HG03280 (cell line): ENCODE measurements around the gene EFCAB6.

Experiments used
- ATAC-seq: cut with Tn5 transposase; IDR thresholded peaks from one replicate; pipeline ENCODE4 v1.9.1; 2021; ENCODE audit warnings: mild to moderate bottlenecking, moderate library complexity; ENCODE audit not compliant: unreplicated experiment

The EFCAB6 gene

DNA sequence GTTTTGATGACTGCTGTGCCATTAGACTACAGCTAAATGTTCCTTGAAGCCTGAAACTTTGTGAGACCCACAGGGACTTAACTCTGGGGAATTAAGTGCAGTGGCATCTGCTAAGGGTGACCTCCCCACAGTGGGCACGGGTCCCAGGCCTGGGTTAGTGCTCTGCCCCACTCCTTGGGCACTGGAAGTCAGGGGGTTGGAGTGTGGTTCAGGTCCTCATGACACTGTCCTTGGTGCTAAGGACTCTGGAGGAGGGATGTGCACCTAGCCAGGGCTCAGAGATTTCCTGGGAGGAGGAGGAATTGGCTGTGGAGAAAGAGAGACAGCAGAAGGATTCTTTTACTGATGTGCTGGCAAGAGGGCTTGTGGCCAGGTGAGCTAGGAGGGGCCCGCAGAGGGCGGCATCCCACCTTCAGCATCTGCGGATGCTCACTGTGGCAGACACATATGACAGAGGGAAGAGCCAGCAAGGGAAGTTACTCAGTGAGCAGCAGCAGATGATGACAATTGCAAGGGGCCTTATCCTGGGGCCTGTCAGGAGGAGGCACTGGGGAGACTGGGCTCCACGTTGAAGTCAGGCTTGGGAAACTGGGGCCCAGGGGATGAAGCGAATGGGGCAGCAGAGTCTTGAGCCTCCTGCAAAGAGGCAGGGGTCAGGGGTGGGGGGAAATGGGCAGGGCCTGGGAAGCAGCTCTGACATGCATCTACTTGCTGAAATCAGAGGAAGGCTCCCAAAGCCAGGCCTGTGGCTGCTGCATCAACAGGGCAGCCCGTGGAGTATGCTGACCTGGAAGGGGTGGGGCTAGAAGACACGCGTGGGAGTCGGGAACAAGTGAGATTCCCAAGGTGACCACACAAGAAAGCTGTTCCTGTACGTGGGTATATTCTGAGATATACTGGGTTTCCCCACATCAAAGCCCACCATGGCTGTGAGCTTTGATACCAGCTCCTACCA lies 256.3 kb downstream of the EFCAB6 start:
- ATAC-seq = no peak

DNA sequence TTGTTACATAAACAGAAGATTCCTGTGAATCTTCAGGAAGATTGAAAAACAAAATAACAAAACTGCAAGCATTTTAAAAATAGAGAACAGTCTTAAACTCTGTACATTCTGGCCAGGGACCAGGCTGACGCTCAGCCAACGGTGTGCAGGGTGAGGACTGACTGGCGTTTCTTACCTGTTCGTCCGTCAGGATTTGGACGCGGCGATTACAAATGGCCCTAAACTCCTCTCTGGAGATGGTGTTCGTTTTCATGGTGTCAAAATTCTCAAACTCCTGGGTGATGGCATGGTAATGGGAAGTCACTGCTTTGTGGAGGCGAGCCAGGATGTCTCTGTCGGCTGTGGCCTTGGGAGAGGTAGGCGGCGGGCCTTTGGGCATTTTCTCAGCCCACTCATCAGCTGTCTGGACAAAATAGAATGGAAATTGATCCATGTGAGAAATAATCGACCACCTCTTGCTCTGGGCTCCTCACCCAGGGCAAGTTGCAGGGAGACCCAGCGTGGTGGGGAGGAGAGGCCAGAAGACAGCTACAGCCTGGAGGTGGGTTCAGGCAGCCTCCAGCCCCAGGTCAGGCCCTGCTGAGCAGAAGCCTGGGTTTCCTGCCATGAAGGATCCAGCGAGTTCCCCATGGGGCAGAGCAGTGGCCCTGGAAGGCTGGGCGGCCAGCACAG lies 257.3 kb downstream of the EFCAB6 start:
- ATAC-seq = no peak

DNA sequence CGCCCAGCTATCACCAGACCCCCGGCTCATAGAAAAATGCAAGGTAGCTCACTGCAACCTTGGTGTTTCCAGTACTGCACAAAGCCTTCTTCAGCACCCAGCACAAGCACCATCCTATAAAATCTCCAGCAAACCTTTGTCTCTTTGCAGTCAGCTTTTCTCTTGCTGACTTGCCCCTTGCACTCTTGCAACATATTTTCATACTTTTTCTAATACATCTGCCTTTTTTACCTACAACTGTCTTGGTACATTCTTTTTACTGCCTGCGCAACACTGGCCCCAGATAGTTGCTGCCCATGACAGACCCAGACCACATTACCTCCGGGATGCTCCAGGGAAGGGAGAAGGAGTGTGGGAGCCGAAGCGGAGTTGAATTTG lies 257.9 kb downstream of the EFCAB6 start:
- ATAC-seq = no peak

DNA sequence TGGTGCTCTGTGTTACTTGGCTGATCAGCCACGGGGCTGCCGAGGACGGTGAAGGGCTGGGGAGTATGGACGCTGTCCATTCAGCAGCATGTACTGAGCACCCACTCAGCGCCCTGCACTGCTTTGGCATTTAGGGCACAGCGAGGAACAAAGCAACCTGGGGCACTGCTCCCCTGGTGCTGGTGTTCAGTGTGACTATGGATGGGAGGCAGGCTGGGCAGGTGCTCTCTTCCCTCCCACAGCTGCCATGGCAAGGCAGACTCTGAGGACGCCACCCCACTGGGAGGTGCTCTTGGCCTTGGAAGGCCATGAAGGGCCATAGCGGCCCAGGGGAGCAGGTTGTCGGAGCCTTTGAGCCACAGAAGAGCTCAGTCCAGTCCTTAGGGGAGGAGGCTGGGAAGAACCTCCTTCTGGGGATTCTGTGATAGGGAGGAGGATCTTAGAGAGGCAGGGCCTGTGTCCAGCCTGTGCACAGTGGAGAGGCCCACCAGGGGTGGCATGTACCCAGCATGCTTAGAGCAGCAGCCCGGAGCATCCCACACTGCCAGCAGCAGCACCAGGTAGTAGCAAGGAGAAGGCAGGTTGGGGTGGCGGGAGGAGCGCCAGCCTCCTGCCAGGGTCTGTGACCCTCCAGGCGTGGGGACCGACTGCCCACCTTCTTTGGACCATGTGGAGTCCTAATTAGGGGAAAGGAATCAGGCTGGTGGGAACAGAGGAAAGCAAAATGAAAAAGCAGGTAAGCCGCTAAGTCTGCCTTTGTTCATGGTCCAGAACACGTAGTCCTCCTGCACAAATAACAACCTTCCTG lies 258.4 kb downstream of the EFCAB6 start:
- no peak for ATAC-seq

GRCh38 chr22:43550672-43551071 lies 261.4 kb downstream of the EFCAB6 start:
- no peak for ATAC-seq

GRCh38 chr22:43550024-43550620 lies 262.0 kb downstream of the EFCAB6 start:
- ATAC-seq = no peak

- no peak for ATAC-seq
These were observed 265.9 kb downstream of the EFCAB6 start for GRCh38 chr22:43546186-43546585.

DNA sequence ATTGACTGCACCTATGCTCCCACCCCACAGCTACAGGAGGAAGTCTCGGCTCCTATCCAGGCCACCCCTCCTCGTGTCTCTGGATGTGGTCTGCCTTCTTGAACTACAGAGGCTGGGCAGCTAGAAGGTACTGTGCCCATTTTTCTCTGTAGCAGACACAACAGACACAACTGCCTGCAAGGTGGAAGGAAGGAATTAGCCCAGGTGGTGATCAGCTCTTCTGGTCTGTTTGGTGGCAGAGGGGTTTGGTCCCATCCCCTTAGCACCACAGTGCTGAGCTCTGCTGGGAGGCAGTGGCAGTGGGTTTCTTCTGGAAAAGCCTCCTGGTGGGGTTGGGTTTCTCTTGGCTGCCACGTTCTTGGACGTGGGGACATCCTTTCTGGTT lies 267.8 kb downstream of the EFCAB6 start:
- no peak for ATAC-seq

GRCh38 chr22:43543522-43544288 lies 268.4 kb downstream of the EFCAB6 start:
- ATAC-seq = no peak

DNA sequence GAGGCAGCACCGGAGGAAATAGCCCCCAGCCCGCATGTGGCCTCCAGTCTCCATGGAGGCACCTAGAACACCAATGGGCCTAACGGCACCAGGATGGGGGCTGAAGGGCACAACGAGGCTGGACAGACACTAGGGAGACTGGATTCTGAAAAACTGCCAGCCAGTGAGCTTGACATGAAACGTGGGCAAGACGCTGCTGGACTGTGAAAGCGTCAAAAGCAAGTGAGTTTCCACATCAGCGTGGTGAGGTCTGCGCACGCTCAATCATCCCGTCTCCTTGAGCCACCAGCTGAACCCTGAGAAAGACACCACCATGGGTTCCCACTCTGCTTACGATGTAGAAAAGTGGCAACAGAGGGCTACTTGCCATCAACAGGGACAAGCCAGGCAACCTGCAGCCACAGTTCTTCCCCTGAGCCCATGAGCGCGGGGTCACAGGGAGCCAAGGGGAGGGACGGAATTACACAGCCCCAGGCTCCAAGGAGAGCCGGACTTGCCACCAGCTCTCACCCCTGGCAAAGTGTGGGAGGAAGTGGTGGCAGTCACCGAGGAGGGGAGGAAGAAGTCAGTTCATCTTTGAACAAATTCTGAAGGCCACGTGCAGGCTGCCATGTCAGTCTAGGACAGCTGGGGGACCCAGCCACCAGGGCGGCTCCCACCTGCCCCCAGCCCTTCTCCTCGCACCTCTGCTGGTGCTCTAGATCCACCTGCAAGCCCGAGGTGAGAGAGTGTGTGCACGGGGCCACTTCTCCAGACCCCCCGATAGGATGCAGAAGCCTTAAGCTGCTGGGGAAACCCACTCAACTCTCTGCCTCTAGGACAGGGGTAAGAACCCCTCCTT lies 269.2 kb downstream of the EFCAB6 start:
- no peak for ATAC-seq

GRCh38 chr22:43541462-43542407 lies 270.4 kb downstream of the EFCAB6 start:
- ATAC-seq = no peak

DNA sequence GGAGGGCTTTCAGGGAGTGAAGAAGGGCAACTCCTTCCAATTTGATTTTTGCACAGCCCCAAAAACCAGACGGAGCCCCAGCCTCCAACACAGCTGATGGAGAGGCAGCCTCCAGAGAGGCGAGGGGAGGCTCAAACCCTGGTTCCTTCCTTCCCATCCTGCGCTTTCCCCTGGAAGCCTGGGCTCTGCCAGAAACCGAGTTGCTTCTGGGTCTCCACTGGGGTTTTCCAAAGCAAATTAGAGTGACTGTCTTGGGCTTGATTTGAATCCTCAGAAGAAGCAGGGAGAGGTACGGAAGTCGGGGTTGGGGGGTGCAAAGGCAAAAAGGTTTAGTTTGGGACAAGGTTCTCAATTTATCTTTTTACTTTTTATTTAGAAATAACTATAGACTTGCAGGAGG lies 271.1 kb downstream of the EFCAB6 start:
- ATAC-seq = no peak

DNA sequence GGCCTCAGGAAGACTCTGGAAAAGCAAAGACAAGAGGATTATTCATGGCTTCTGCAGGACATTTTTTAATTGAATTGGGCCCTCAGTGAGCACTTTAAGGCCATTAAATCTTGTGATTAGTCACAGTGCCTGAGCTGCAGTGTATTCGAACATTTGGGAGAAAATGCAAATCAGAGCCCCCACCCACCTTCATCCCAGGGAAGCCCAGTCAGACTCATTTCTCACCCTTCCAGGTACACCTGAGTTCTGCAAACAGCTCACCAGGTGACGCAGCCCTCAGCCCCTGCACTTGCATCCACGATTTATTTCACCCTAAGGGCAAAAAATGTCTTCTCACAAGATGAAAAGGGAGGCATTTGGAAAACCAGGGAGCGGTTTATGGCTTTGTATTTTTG lies 271.6 kb downstream of the EFCAB6 start:
- no peak for ATAC-seq

GRCh38 chr22:43539572-43540528 lies 272.3 kb downstream of the EFCAB6 start:
- ATAC-seq = no peak

GRCh38 chr22:43537019-43537585 lies 275.0 kb downstream of the EFCAB6 start:
- ATAC-seq = no peak

- ATAC-seq = no peak
These were observed 276.4 kb downstream of the EFCAB6 start for GRCh38 chr22:43535741-43536140.

DNA sequence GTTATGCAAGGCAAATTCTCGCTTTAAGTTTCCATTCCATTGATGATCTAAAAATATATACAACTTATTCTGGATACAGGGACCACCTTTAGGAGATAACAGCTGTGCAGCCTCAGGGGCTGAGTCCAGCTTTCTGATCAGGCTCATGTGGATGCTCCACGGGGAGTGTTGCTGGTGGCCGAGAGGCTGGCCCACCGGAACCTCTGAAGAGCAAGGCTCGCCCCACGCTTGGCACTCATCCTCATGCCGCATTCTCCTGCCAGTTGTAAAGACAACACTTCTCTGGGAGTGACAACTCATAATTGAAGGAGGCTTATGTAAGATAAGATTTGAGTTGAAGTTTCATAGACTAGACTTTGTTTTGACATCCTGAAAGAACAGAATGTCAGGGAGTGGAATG lies 276.8 kb downstream of the EFCAB6 start:
- ATAC-seq = no peak
